ENCODE results near the gene CAVIN2.
"Not testable (repeated sequence)": the region's sequence is repeated elsewhere in the genome, so short reads cannot be mapped to it uniquely, and the experiment has no call there.

The CAVIN2 gene

DNA sequence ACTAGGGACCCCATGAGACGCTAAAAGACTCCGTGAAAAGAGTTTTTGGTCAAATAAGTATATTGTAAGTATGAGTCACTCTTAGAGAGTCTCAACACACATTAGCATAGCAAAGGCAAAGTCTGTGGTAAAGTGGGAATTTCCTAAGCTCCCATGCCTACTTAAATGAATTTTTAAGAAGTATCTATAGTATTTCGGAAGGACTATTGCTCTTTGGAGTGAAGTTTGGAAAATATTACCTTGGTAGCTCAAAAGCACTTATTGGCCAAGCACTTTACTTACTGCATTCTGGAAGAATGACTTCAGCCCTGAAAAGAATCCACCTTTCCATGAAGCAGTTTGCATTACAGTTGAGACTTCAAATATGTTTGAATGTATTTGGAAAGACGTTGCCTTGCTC, 57.1 kb downstream of the CAVIN2 start:
- Histone ChIP-seq H3K79me2 (ENCODE audit: insufficient read depth, low read depth) (no peaks in the 10 kb centered on the region), H3K36me3 (ENCODE audit: insufficient read depth) (no peaks in the 10 kb centered on the region), H3K4me2 (no peak overlapping the region), H3K27me3 (ENCODE audit: insufficient read depth, low read depth) (no peaks in the 10 kb centered on the region), H3K27ac (no peak overlapping the region), H3K4me1 (ENCODE audit: low read depth, poor library complexity, severe bottlenecking) (no peaks in the 10 kb centered on the region), H3K4me3 (IDR thresholded peaks at IDR 0.05; ENCODE audit: insufficient read depth, low read depth, low read length) (no peak overlapping the region), H3K9ac (no peak overlapping the region), H4K20me1 (ENCODE audit: insufficient read depth) (no peaks in the 10 kb centered on the region), H2AFZ (ENCODE audit: low read depth) (no peak overlapping the region)
- TF ChIP-seq, protein P1, sequence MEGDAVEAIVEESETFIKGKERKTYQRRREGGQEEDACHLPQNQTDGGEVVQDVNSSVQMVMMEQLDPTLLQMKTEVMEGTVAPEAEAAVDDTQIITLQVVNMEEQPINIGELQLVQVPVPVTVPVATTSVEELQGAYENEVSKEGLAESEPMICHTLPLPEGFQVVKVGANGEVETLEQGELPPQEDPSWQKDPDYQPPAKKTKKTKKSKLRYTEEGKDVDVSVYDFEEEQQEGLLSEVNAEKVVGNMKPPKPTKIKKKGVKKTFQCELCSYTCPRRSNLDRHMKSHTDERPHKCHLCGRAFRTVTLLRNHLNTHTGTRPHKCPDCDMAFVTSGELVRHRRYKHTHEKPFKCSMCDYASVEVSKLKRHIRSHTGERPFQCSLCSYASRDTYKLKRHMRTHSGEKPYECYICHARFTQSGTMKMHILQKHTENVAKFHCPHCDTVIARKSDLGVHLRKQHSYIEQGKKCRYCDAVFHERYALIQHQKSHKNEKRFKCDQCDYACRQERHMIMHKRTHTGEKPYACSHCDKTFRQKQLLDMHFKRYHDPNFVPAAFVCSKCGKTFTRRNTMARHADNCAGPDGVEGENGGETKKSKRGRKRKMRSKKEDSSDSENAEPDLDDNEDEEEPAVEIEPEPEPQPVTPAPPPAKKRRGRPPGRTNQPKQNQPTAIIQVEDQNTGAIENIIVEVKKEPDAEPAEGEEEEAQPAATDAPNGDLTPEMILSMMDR (conservative IDR thresholded peaks at IDR 0.05; ENCODE audit: low read depth, low read length): no peak

DNA sequence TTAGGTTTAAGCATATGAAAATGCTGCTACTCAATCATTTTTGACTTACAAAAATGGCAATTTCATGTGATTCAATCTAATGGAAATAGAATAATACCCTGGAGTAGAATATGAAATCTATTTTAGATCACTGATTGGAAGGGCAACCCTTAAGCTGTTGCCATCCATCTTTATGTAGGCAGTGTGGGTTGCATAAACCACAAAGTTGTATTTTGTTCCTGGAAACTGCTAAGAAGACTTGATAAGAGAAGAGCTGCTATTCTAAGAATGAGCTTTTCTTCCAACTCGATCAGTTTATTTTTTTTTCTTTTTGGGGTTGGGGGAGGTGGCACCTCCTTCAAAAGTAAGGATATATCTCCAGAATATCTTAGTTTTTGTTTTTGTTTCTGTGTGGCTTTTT, 60.2 kb downstream of the CAVIN2 start:
- Histone ChIP-seq H3K27ac (no peak overlapping the region), H3K4me1 (ENCODE audit: low read depth, poor library complexity, severe bottlenecking) (no peaks in the 10 kb centered on the region), H3K4me2 (no peak overlapping the region), H3K4me3 (IDR thresholded peaks at IDR 0.05; ENCODE audit: insufficient read depth, low read depth, low read length) (no peak overlapping the region), H3K27me3 (ENCODE audit: insufficient read depth, low read depth) (no peaks in the 10 kb centered on the region), H4K20me1 (ENCODE audit: insufficient read depth) (no peaks in the 10 kb centered on the region), H3K9ac (no peak overlapping the region), H3K79me2 (ENCODE audit: insufficient read depth, low read depth) (no peaks in the 10 kb centered on the region), H3K36me3 (ENCODE audit: insufficient read depth) (no peaks in the 10 kb centered on the region), H2AFZ (ENCODE audit: low read depth) (no peak overlapping the region)
- TF ChIP-seq, protein P1 (conservative IDR thresholded peaks at IDR 0.05; ENCODE audit: low read depth, low read length): no peak

DNA sequence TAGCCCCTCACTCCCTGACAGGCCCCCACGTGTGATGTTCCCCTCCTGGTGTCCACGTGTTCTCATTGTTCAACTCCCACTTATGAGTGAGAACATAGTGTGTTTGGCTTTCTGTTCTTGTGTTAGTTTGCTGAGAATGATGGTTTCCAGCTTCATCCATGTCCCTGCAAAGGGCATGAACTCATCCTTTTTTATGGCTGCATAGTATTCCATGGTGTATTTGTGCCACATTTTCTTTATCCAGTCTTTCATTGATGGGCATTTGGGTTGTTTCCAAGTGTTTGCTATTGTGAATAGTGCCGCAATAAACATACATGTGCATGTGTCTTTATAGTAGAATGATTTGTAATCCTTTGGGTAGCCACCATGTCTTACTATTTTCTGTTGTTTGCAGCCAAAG, 61.2 kb downstream of the CAVIN2 start:
- not testable (repeated sequence) for H3K79me2 ChIP-seq (ENCODE audit: insufficient read depth, low read depth); H3K27me3 ChIP-seq (ENCODE audit: insufficient read depth, low read depth); H2AFZ ChIP-seq (ENCODE audit: low read depth); H3K4me1 ChIP-seq (ENCODE audit: low read depth, poor library complexity, severe bottlenecking); H3K9ac ChIP-seq; H3K27ac ChIP-seq; H3K4me3 ChIP-seq (IDR thresholded peaks at IDR 0.05; ENCODE audit: insufficient read depth, low read depth, low read length); H3K36me3 ChIP-seq (ENCODE audit: insufficient read depth); H4K20me1 ChIP-seq (ENCODE audit: insufficient read depth); H3K4me2 ChIP-seq
